Mesendoderm (in vitro differentiated cells): ENCODE data around the gene C20orf96.
A peak's percentile ranks its signal among the peaks of the same experiment; 100 is the strongest.

Source experiments
- DNase-seq: peaks from one replicate; pipeline ENCODE4 v3.0.0; 2013
- H2AK5ac ChIP-seq: 2 replicates; pipeline ENCODE4 v1.6.1; 2013; ENCODE audit warnings: low read length, inconsistent platforms
- H2BK120ac ChIP-seq: 2 replicates; pipeline ENCODE4 v1.6.1; 2013; ENCODE audit warnings: low read depth, mild to moderate bottlenecking, low read length, moderate library complexity, mixed read lengths
- H2BK15ac ChIP-seq: replicated peaks from 2 replicates; pipeline ENCODE4 v1.6.1; 2013; ENCODE audit warnings: low read depth, mild to moderate bottlenecking, moderate library complexity
- H2BK5ac ChIP-seq: 2 replicates; pipeline ENCODE4 v1.6.1; 2013; ENCODE audit warnings: low read length, inconsistent platforms
- H3K18ac ChIP-seq: 2 replicates; pipeline ENCODE4 v1.6.1; 2013; ENCODE audit warnings: mild to moderate bottlenecking, low read length, mixed read lengths
- H3K23ac ChIP-seq: one replicate; pipeline ENCODE4 v1.6.1; 2013; ENCODE audit warnings: low read length
- H3K27ac ChIP-seq: 2 replicates; pipeline ENCODE4 v1.5.1; 2013; ENCODE audit warnings: low read depth, mild to moderate bottlenecking, inconsistent platforms, low read length, moderate library complexity
- H3K27me3 ChIP-seq: 2 replicates; pipeline ENCODE4 v1.6.1; 2013; ENCODE audit warnings: low read length, control low read depth, mild to moderate bottlenecking, inconsistent platforms; ENCODE audit not compliant: insufficient read depth, poor library complexity
- H3K36me3 ChIP-seq: 2 replicates; pipeline ENCODE4 v1.6.1; 2013; ENCODE audit warnings: low read length, inconsistent platforms; ENCODE audit not compliant: control insufficient read depth, insufficient read depth
- H3K4ac ChIP-seq: one replicate; pipeline ENCODE4 v1.6.1; 2013; ENCODE audit warnings: low read depth, mild to moderate bottlenecking, low read length, moderate library complexity
- H3K4me1 ChIP-seq: 2 replicates; pipeline ENCODE4 v1.6.1; 2013; ENCODE audit warnings: low read depth, low read length, inconsistent platforms; ENCODE audit not compliant: control insufficient read depth
- H3K4me2 ChIP-seq: 2 replicates; pipeline ENCODE4 v1.6.1; 2013; ENCODE audit warnings: low read length
- H3K4me3 ChIP-seq: 2 replicates; pipeline ENCODE4 v1.5.1; 2013; ENCODE audit warnings: mild to moderate bottlenecking, low read length
- H3K56ac ChIP-seq: one replicate; pipeline ENCODE4 v1.6.1; 2013; ENCODE audit warnings: low read length
- H3K79me1 ChIP-seq: 2 replicates; pipeline ENCODE4 v1.6.1; 2013; ENCODE audit warnings: low read length, inconsistent platforms
- H3K79me2 ChIP-seq: 2 replicates; pipeline ENCODE4 v1.6.1; 2013; ENCODE audit warnings: mild to moderate bottlenecking, low read length; ENCODE audit not compliant: control insufficient read depth, insufficient read depth
- H3K9ac ChIP-seq: 2 replicates; pipeline ENCODE4 v1.6.1; 2013; ENCODE audit warnings: low read length, inconsistent platforms
- H4K5ac ChIP-seq: one replicate; pipeline ENCODE4 v1.6.1; 2013; ENCODE audit warnings: low read length
- H4K8ac ChIP-seq: one replicate; pipeline ENCODE4 v1.6.1; 2013; ENCODE audit warnings: low read depth, mild to moderate bottlenecking, control low read depth, low read length, moderate library complexity
- WGBS: extraction: QIAGEN DNeasy Blood & Tissue Kit; methylation state at CpG from one replicate; pipeline ENCODE4 v1.1.7; 2013; ENCODE audit warnings: low lambda C conversion rate, missing lambda C conversion rate; ENCODE audit not compliant: insufficient coverage; ENCODE audit errors: extremely low coverage; 5-methylcytosine and 5-hydroxymethylcytosine counted together

The C20orf96 gene

GRCh38 chr20:309306-309840 is 18.8 kb upstream of the C20orf96 start:
- Histone ChIP-seq H2BK15ac (peak overlapping the region; percentile 7), H2BK120ac (no peak overlapping the region), H3K23ac (no peak overlapping the region), H3K27ac (peak overlapping the region; percentile 72), H2AK5ac (no peak overlapping the region), H3K9ac (peak overlapping the region; percentile 64), H4K8ac (no peak overlapping the region), H3K18ac (peak overlapping the region; percentile 53), H4K5ac (no peak overlapping the region), H3K36me3 (no peaks in the 10 kb centered on the region), H2BK5ac (peak overlapping the region; percentile 47), H3K4me2 (peak overlapping the region; percentile 51), H3K79me2 (no peaks in the 10 kb centered on the region), H3K4me1 (peaks cover 2% of the 10 kb centered on the region), H3K4me3 (no peak overlapping the region), H3K79me1 (no peaks in the 10 kb centered on the region), H3K56ac (peak overlapping the region; percentile 81), H3K4ac (no peak overlapping the region), H3K27me3 (no peaks in the 10 kb centered on the region)
- DNase-seq = no peak
- WGBS = no CpG with 5 or more reads among the region's 6 CpGs

GRCh38 chr20:308427-309038 is 18.0 kb upstream of the C20orf96 start:
- peak overlapping the region; percentile 42 for H3K18ac ChIP-seq
- no peak overlapping the region for H2BK5ac ChIP-seq
- no peak overlapping the region for H3K27ac ChIP-seq
- H2BK120ac ChIP-seq = peak overlapping the region; percentile 49
- H3K56ac ChIP-seq = peak overlapping the region; percentile 30
- H4K5ac ChIP-seq = no peak overlapping the region
- H2AK5ac ChIP-seq = peak overlapping the region; percentile 80
- no peak overlapping the region for H3K4me3 ChIP-seq
- WGBS = no CpG with 5 or more reads among the region's 7 CpGs
- H3K27me3 ChIP-seq = no peaks in the 10 kb centered on the region
- no peak overlapping the region for H3K4ac ChIP-seq
- H3K23ac ChIP-seq = no peak overlapping the region
- no peaks in the 10 kb centered on the region for H3K36me3 ChIP-seq
- H3K79me2 ChIP-seq = no peaks in the 10 kb centered on the region
- DNase-seq = no peak
- no peaks in the 10 kb centered on the region for H3K79me1 ChIP-seq
- H3K4me2 ChIP-seq = no peak overlapping the region
- H3K9ac ChIP-seq = no peak overlapping the region
- H2BK15ac ChIP-seq = no peak overlapping the region
- no peak overlapping the region for H4K8ac ChIP-seq
- H3K4me1 ChIP-seq = peaks cover 2% of the 10 kb centered on the region

GRCh38 chr20:305745-306144 is 15.2 kb upstream of the C20orf96 start:
- H3K27ac ChIP-seq = no peak overlapping the region
- H3K4me3 ChIP-seq = no peak overlapping the region
- H3K4me2 ChIP-seq = no peak overlapping the region
- no peak overlapping the region for H3K56ac ChIP-seq
- H3K79me1 ChIP-seq = no peaks in the 10 kb centered on the region
- no peaks in the 10 kb centered on the region for H3K79me2 ChIP-seq
- no peaks in the 10 kb centered on the region for H3K36me3 ChIP-seq
- no peak overlapping the region for H3K9ac ChIP-seq
- no peak overlapping the region for H3K18ac ChIP-seq
- no peak overlapping the region for H2BK120ac ChIP-seq
- no peak overlapping the region for H3K4ac ChIP-seq
- WGBS = no CpG with 5 or more reads among the region's 11 CpGs
- no peak overlapping the region for H2BK5ac ChIP-seq
- no peak overlapping the region for H4K5ac ChIP-seq
- no peak overlapping the region for H2AK5ac ChIP-seq
- peaks cover 15% of the 10 kb centered on the region for H3K4me1 ChIP-seq
- H2BK15ac ChIP-seq = no peak overlapping the region
- DNase-seq = no peak
- H3K23ac ChIP-seq = no peak overlapping the region
- H3K27me3 ChIP-seq = no peaks in the 10 kb centered on the region
- H4K8ac ChIP-seq = no peak overlapping the region

GRCh38 chr20:301886-302848 is 11.6 kb upstream of the C20orf96 start:
- no peak overlapping the region for H3K4me2 ChIP-seq
- no peak overlapping the region for H3K9ac ChIP-seq
- no CpG with 5 or more reads among the region's 13 CpGs for WGBS
- no peak overlapping the region for H3K56ac ChIP-seq
- no peak overlapping the region for H2AK5ac ChIP-seq
- no peak overlapping the region for H3K4ac ChIP-seq
- H4K5ac ChIP-seq = no peak overlapping the region
- H3K36me3 ChIP-seq = no peaks in the 10 kb centered on the region
- no peak overlapping the region for H4K8ac ChIP-seq
- peak overlapping the region; percentile 32 for H2BK120ac ChIP-seq
- no peak overlapping the region for H3K4me3 ChIP-seq
- peak overlapping the region; percentile 64 for H3K18ac ChIP-seq
- no peak overlapping the region for H3K27ac ChIP-seq
- H2BK15ac ChIP-seq = peak overlapping the region; percentile 28
- H3K79me1 ChIP-seq = peaks cover 7% of the 10 kb centered on the region
- peaks cover 24% of the 10 kb centered on the region for H3K4me1 ChIP-seq
- no peaks in the 10 kb centered on the region for H3K27me3 ChIP-seq
- H3K23ac ChIP-seq = no peak overlapping the region
- DNase-seq = peak; percentile 77
- no peak overlapping the region for H2BK5ac ChIP-seq
- peaks cover 18% of the 10 kb centered on the region for H3K79me2 ChIP-seq

GRCh38 chr20:300345-300990 is 9.9 kb upstream of the C20orf96 start:
- peak overlapping the region; percentile 70 for H2BK5ac ChIP-seq
- peak overlapping the region; percentile 77 for H3K18ac ChIP-seq
- H4K5ac ChIP-seq = no peak overlapping the region
- peak overlapping the region; percentile 86 for H2BK15ac ChIP-seq
- H3K4me1 ChIP-seq = peaks cover 26% of the 10 kb centered on the region
- H2AK5ac ChIP-seq = peak overlapping the region; percentile 29
- peak overlapping the region; percentile 83 for H3K56ac ChIP-seq
- H3K79me2 ChIP-seq = peaks cover 18% of the 10 kb centered on the region
- no peak overlapping the region for H3K4me3 ChIP-seq
- peaks cover 7% of the 10 kb centered on the region for H3K79me1 ChIP-seq
- no peaks in the 10 kb centered on the region for H3K36me3 ChIP-seq
- H4K8ac ChIP-seq = no peak overlapping the region
- H3K23ac ChIP-seq = no peak overlapping the region
- peak overlapping the region; percentile 58 for H3K27ac ChIP-seq
- no CpG with 5 or more reads among the region's 10 CpGs for WGBS
- peak overlapping the region; percentile 56 for H3K9ac ChIP-seq
- no peak overlapping the region for H2BK120ac ChIP-seq
- peak; percentile 90 for DNase-seq
- H3K27me3 ChIP-seq = no peaks in the 10 kb centered on the region
- peak overlapping the region; percentile 54 for H3K4me2 ChIP-seq
- peak overlapping the region; percentile 63 for H3K4ac ChIP-seq
